Measurements from ENCODE around the gene PITRM1.
"Not testable (repeated sequence)": the region's sequence is repeated elsewhere in the genome, so short reads cannot be mapped to it uniquely, and the experiment has no call there.

Gene PITRM1

DNA sequence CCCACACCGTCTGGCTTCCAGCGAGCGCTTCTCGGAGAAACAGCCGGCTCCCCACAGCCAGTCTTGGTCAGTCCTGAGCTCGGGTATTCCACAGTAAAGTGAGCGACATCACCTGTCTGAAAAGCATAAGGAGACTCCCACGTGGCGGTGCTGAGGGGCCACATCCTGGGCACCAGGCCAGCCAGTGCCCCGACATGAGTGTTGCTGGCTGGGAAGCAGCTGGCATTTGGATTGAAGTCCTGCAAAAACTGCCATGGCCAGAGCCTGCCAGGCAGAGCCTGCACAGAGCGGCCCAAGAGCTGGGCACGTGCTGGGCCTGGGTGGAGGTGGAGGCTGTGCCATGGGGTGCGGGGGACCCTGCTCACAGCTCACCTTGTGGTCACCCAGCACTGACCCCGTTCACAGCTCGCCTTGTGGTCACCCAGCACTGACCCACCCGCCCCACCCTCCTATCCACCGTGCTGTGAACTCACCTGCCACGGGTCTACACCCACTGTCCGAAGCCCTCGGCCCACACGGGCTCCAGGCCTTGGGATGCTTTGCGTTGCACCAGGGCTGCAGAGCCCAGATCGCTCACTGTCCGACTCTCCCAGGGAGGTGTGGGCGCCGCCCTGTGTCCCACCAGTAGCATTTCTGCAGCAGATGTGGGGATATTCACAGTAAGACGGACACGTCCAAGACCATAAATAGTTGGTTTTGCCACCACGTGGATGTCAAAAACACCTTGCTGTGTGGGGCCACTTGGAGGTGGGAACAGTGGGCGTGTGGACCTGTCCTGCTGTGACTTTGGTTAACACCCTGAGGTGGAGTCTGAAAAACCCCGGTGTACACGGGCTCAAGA lies 48.8 kb downstream of the PITRM1 start:
- DNase-seq (ENCODE audit: low read depth in 2 of 2) = no peak

DNA sequence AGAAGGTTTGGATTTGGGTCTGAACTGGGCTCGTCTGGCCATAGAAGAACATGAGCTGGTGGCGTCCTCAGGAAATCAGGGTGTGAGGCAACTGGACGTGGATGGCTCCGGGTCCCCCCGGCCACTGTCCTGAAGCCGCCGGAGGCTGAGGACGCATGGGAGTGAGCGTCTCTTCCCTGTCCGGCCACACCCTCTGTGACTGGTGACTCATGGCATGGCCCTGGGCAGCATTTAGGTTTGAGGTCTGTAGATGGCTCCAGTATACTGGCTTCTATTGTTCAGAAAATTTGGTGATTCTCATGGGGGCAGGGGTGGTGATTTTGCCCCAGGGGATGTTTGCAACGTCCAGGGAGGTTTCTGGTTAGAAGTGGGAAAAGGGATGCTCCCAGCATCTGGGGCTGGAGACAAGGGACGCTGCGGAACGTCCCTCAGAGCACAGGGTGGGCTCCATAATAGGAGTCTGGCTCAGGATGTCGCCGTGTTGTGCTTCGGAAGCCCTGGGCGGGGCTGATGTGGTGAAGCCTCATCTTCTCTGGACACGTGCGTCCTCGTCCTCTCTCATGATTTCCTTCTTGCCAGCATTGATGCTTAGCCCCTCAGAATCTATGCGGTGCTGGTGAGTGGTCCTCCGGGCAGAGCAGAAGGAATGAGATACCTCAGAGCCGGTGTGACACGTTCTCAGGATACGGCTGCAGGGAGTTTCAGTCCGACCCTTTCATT lies 49.9 kb downstream of the PITRM1 start:
- DNase-seq (ENCODE audit: low read depth in 2 of 2) = no peak

DNA sequence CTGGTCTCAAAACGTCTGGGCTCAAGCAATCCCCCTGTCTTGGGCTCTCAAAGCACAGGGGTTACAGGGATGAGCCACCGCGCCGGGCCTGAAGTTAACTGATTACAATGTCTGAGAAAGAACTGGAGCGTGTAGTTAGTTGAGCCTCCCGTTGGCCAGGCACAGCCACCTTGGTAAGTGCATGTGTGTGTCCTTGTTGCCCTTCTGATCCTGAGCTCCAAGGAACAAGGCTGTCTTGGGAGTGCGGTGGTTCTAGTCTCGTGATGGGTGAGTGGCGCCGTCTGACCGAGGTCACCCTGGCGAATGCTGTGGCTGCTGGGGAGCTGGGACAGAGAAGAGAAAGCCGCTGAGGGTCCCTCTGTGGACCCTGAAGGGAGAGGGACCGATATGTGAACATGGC lies 50.5 kb downstream of the PITRM1 start:
- DNase-seq (ENCODE audit: low read depth in 2 of 2) = no peak

DNA sequence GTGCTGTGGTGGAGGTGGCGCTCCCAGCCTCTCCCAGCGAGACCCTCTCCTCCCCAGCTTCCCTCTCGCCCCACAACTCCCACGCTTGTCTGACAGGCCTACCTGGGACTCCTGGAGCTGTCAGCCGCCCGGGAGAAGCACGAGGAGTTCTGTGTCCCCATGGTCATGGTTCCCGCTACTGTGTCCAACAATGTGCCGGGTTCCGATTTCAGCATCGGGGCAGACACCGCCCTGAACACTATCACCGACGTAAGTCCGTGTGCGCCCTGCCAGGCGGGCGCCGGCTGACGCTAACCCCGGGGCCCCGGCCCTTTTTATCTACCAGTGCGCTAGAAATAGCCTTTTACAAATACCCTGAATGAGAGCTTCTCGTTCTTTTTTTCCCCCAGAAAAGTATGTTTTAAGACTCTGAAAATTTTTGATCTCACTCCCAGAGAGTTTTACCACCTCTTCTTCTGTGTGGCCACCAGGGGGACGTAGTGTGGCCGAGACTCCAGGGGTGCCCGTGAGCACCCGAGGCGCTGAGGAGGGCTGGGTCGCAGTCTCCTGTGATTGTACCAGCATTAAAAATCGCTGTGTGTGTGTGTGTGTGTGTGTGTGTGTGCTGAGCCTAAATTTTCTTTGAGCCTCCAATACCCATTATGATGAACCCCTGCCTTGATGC lies 52.7 kb downstream of the PITRM1 start:
- no peak for DNase-seq (ENCODE audit: low read depth in 2 of 2)

DNA sequence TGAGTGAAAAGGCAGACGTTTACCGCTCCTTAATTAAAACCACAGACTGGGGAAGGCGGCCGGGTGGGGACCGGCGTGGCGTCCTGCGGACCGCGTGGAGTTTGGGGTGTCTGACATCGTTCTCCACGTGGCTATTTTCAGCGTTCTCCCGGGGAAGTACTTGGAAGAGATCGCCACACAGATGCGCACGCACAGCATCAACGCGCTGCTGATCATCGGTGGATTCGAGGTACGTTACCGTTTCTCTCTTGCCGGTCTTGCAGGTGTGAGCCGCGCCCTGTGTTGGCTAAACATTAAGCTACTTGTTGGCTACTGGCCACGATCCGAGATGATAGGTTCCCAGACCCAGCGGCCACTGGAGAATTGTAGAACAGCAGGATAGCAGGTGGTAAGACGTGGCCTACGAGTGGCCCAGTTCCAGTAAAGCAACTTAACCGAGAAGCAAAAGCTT lies 53.9 kb downstream of the PITRM1 start:
- no peak for DNase-seq (ENCODE audit: low read depth in 2 of 2)

DNA sequence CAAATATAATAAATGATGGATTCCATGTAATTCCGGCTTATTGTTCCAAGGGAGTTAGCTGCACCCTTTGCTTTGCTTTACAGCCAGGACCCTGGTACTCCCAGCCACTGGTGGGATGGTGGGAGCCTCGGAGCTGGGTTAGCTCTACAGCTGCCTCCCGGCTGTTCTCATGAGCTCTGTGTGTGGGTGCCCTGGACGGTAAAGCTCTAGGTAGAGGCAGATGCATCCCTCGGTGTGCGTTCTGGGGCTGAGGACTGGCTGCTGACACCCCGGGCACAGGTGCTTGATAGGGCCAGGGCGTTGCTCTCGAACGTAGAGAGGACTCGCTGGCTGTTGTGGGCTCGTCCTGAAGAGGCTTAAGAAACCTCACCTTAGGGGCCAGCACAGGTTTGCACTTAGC lies 55.1 kb downstream of the PITRM1 start:
- DNase-seq (ENCODE audit: low read depth in 2 of 2) = no peak

DNA sequence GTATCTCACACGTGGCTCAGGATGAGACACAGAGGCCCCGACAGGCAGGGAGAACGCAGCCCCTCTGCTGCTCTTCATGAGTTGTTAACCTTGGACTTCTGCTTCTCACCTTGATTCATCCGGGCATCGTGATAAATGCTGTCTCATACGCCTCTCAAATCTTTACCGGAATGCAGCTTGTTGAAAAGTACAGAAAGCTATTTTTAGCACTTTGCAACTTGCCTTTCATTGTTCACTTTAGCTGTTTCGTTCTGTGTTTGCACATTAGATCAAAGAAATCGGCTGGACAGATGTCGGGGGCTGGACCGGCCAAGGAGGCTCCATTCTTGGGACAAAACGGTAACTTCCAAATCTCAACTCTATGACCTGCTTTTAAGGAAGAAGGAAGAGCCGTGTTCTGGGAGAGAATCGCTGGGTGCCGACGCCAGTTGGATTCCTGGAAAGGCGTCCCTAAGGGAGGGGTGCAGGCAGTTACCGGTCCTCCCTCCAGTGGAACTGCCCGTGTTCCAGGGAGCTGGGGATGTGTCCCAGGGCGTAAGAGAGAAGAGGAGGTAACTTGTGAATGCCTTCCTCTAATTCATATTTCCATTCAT lies 56.0 kb downstream of the PITRM1 start:
- no peak for DNase-seq (ENCODE audit: low read depth in 2 of 2)

DNA sequence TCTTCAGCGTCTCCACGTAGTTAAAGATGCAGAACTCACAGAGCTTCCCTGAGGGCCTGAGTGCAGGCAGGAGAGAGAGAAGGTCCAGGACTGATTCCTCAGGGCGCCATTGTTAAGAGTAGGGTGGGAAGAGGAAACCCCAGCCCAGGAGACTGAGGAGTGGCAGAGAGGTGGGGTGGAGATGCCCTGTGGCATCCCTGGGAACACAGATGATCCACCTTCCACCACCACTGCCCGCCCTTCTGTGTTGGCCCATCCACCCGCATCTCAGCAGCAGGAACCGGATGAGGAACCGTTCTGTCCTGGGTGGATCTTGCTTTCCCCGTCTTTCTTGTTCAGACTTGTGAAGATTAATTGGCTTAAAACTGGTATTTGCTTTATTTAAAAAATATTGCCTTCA lies 56.9 kb downstream of the PITRM1 start:
- DNase-seq (ENCODE audit: low read depth in 2 of 2) = no peak

DNA sequence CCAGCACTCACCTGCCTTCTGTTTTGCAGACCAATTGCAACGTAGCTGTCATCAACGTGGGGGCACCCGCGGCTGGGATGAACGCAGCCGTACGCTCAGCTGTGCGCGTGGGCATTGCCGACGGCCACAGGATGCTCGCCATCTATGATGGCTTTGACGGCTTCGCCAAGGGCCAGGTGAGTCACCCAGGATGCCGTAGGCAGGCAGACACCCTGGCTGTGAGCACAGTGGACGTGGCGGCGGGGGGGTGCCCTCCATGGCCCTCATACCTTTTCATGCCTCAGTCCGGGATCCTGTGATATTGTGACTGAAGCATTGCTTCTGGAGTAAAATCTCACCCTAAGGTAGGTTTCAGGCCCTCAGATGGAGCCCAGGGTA lies 59.2 kb downstream of the PITRM1 start:
- DNase-seq (ENCODE audit: low read depth in 2 of 2) = no peak

DNA sequence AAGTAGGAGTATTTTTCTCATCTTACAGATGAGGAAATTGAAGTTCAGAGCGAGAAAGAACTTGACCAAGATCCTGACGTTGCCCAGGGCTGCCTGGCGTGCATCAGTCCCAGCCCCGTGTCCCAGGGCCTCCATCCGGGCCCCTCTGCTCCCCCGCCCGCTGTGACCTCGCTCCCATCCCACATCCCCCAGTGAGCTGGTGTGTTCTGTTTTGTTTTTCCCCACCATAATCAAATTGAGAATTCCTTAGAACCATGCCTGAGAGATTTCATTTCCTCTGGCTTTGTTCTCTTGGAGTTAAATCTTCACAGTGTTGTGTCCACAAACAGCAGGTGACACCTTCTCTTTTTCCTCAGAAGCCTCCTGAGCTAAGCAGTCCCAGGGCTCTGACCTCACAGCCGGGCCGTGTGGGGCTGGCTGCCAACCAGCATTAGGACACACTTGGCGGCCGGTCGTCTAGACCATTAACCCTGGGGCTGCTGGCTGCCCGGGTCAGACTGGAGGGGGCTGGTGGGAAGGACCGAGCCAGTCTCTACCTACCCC lies 60.9 kb downstream of the PITRM1 start:
- DNase-seq (ENCODE audit: low read depth in 2 of 2) = no peak

DNA sequence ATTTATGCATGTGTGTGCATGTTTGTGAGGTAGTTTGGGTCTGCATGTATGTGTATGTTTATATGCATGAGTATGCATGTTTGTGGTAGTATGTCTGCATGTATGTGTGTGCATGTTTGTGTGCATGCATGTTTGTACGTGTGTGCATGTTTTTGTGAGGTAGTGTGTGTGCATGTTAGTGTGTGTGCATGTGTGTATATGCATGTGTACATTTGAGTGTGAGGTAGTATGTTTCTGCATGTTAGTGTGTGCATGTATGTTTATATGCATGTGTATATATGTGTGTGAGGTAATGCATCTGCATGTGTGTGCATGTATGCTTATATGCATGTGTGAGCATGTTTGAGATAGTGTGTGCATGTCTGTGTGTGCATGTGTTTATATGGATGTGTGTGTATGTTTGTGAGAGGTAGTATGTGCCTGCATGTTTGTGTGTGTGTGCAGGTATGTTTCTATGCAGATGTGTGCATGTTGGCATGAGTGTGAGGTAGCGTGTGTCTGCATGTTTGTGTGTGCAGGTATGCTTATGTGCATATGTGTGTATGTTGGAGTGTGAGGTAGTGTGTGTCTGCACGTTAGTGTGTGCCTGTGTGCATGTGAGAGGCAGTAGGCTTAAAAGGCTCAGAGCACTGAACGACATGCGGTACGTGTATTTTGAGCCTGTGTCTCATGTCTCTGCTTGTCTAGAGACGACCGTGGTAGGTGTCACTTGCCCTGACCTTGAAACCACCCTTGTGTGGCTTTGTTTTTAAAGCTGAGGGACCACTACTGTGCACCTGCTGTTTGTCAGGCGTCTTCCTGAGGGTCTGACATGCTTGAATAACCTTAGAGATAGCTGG lies 61.6 kb downstream of the PITRM1 start:
- DNase-seq (ENCODE audit: low read depth in 2 of 2) = no peak

DNA sequence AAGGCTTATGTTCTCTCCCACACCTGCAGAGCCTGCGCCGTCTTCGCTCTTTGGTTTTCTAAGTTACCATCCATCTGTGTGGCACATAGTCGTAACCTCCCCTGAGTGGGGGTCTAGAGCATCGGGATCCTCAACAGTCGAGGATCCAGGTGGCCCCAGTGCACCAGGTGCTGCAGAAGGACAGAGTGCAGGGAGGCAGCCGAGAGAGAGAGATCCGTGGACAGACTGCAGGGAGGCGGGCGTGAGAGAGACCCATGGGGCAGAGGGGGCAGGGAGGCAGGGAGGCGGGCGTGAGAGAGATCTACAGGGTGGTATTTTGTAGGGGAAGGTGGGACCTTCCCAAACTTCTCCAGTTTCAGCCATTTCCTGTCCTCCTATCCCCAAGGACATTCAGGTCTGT lies 62.9 kb downstream of the PITRM1 start:
- DNase-seq (ENCODE audit: low read depth in 2 of 2) = no peak

DNA sequence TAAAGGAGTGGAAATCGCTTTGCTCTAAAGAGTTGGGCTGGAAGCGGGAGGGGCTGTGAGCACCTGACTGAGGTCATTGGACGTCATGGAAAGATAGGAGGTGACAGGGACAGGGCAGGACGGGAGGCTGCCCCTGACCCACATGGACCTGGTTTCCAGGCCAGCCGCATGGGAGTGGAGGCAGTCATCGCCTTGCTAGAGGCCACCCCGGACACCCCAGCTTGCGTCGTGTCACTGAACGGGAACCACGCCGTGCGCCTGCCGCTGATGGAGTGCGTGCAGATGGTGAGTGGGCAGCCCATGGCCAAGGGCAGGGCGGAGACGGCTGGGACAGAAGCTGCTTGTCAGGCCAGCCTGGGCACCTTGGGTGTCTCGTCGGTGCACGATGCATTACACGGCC lies 63.4 kb downstream of the PITRM1 start:
- DNase-seq (ENCODE audit: low read depth in 2 of 2) = no peak

DNA sequence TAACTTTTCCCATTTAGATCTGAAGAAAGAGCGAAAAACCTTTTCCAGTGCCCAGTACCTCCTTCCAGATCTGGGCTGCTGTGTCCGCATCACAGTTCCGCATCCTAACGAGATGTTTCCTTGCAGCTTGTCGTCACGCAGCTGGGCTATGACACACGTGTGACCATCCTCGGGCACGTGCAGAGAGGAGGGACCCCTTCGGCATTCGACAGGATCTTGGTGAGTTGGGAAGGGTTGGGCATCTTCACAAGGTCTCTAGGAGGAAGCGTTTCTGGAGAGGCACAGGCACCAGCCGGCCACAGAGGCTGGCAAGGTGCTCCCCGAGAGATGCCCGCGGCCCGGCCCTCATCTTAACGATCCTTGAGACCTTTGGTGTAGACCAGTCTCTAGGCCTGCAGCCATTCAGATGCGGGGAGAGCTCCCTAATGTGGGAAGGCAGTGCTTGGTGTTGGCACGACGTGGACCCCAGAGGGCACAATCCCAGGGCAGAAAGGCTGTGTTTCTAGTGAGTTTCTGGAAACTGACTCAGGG lies 63.9 kb downstream of the PITRM1 start:
- no peak for DNase-seq (ENCODE audit: low read depth in 2 of 2)

DNA sequence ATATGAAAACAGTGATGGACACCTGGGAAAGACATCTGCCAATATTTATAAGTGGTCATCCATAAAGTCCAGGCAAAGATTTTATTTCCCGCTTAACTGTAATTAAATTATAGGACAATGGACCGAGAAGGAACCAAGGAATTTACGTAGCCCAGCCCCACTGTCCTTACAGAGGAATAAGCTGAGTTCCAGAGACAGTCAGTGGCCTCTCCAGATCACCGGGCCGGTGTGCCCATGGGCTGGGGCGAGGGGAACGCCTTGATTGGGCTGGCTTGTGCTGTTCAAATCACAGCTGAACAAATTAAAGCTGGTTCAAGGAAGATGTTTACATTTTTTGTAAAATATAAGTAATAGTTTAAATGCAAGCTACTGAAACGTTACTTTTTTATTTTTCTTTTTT lies 64.5 kb downstream of the PITRM1 start:
- no peak for DNase-seq (ENCODE audit: low read depth in 2 of 2)

DNA sequence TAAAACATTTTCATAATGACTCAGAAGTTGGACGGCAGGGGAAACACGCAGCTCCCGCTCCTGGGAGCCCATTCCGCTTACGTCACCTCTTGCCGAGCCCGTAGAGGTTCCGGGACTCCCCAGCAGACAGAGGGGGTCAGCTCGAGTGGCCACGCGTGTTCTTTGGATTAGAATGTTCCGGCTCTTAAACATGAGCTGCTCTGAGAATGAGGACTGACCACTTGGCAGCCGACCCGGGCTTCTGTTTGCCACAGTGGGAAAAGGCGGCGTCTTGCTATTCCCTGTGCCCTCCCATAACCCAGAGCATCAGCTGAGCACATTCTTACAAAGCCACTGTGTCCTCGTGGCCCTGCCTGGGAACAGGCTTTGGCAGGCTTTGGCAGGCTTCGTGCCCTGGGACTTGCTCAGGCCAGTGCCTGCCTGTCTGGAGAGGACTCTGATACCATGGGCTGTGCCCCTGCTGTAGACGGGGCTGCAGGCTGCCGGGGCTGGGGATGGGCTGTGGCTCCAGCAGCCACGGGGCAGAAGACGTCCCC lies 65.1 kb downstream of the PITRM1 start:
- no peak for DNase-seq (ENCODE audit: low read depth in 2 of 2)

DNA sequence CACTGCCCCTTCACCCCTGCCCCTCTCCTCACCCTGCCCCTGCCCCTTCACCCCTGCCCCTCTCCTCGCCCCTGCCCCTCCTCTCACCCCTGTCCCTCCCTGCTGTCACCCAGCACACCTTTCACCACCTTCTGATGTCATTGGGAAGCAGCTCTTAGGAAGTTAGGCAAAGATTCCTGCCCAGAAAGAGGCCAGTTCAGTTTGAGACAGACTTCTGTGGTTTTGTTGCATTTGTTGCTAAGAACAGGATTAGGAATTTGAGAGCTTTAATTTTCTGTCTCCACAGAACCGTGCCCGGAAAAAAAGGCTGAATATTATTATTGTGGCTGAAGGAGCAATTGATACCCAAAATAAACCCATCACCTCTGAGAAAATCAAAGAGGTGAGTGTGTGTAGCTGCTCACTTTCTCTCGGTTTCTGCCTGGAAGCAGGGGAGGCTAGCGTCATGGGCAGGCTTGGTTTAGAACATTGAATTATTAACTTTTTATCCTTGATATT lies 65.6 kb downstream of the PITRM1 start:
- DNase-seq (ENCODE audit: low read depth in 2 of 2) = no peak

DNA sequence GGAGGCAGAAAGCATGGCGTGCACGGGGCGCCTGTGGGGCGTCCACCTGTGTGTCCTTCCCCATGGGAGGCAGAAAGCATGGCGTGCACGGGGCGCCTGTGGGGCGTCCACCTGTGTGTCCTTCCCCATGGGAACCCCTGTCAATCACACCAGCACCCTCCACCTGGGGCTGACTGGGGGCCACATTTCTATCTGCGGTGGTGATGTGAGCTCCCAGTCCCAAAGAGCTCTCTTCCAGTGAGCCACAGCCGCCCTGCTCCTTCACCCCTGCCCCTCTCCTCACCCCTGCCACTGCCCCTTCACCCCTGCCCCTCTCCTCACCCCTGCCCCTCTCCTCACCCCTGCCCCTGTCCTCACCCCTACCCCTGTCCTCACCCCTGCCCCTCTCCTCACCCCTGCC lies 66.3 kb downstream of the PITRM1 start:
- DNase-seq (ENCODE audit: low read depth in 2 of 2) = not testable (repeated sequence)

DNA sequence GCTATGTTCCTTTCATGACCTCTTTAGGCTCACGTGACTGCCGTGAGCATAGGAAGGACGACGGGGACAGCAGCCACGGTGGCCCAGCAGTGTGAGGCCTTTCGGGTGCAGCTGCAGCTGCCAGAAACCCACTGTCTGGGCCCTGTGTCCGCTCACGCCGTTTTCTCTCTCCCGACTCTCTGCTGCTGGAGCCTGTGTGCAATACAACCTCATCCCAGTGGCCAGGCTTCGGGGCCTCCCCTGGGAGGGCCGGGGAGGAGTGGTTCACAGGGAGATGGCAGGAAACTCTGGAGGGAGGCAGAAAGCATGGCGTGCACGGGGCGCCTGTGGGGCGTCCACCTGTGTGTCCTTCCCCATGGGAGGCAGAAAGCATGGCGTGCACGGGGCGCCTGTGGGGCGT lies 66.7 kb downstream of the PITRM1 start:
- DNase-seq (ENCODE audit: low read depth in 2 of 2) = no peak

DNA sequence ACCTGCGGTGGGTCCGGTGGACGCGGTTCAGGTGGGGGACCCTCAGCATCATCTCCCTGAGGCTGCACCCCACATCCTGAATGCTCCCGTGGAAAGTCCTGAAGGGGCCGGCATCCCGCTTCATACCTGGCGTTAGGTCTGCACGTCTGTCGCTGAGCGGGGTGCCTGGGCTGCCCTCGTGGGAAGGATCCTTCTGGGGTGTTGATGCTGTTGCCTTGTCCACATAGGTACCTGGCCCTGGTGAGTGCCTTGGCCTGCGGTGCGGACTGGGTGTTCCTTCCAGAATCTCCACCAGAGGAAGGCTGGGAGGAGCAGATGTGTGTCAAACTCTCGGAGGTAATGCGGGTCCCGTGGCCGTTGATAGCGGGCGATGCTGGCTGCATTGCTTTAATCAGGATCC lies 67.4 kb downstream of the PITRM1 start:
- no peak for DNase-seq (ENCODE audit: low read depth in 2 of 2)
